GM12878 (cell line): Measurements from ENCODE around the gene ZFTA. TPM values are rescaled to one million over a fixed set of nuclear protein-coding genes. Genes with fewer than 3 reads are reported as not detected.
A peak's percentile ranks its signal among the peaks of the same experiment; 100 is the strongest.

Experiments
- BACH1 ChIP-seq: fragments of 450-650 bp; IDR thresholded peaks from 2 replicates; pipeline ENCODE4 v1.6.1; 2017; ENCODE audit warnings: mild to moderate bottlenecking, borderline replicate concordance
- BHLHE40 ChIP-seq, 2 experiments: fragments of 450-650 bp in 1 of 2; IDR thresholded peaks; 2 replicates each; pipeline ENCODE4 v1.6.1; 2011 to 2017; ENCODE audit warnings: low read depth in 2 of 2, borderline replicate concordance in 1 of 2, improper control_type of control experiment in 1 of 2, low read length in 1 of 2, mild to moderate bottlenecking in 1 of 2
- CBFB ChIP-seq: IDR thresholded peaks from 2 replicates; pipeline ENCODE4 v1.6.1; 2016; ENCODE audit warnings: antibody characterized with exemption, low read depth
- CHD4 ChIP-seq: fragments of 200-600 bp; sonication (generic); IDR thresholded peaks from 2 replicates; pipeline ENCODE4 v1.6.1; 2016; ENCODE audit warnings: mild to moderate bottlenecking
- EGR1 ChIP-seq, 2 experiments: IDR thresholded peaks; 1 replicate in 1 of 2; 2 replicates in 1 of 2; pipeline ENCODE4 v1.6.1; 2011 to 2012; ENCODE audit warnings: low read depth in 2 of 2, low read length in 2 of 2, borderline replicate concordance in 1 of 2, mild to moderate bottlenecking in 1 of 2, moderate library complexity in 1 of 2
- ELK1 ChIP-seq: IDR thresholded peaks from 2 replicates; pipeline ENCODE4 v1.6.1; 2012; ENCODE audit warnings: low read depth, low read length, improper control_type of control experiment
- EZH2 ChIP-seq: IDR thresholded peaks from 2 replicates; pipeline ENCODE4 v1.6.1; 2012; ENCODE audit warnings: low read depth, mild to moderate bottlenecking, control low read depth, inconsistent platforms, low read length, borderline replicate concordance; ENCODE audit not compliant: control insufficient read depth
- FOXM1 ChIP-seq: IDR thresholded peaks from 2 replicates; pipeline ENCODE4 v1.6.1; 2012; ENCODE audit warnings: low read depth, mild to moderate bottlenecking, inconsistent platforms, low read length, moderate library complexity
- GABPA ChIP-seq: IDR thresholded peaks from 2 replicates; pipeline ENCODE4 v1.6.1; 2014; ENCODE audit warnings: antibody characterized with exemption, low read depth, mild to moderate bottlenecking, inconsistent platforms
- GATAD2B ChIP-seq: fragments of 450-650 bp; conservative IDR thresholded peaks from 2 replicates; pipeline ENCODE4 v1.6.1; 2017; ENCODE audit warnings: low read depth, mild to moderate bottlenecking, moderate library complexity
- HDAC6 ChIP-seq: fragments of 200-600 bp; sonication (generic); IDR thresholded peaks from one replicate; pipeline ENCODE4 v1.8.0; 2017; ENCODE audit warnings: antibody characterized with exemption; ENCODE audit not compliant: unreplicated experiment
- HSF1 ChIP-seq: fragments of 150-350 bp; IDR thresholded peaks from 2 replicates; pipeline ENCODE4 v1.6.1; 2014; ENCODE audit warnings: mild to moderate bottlenecking, low read depth, low read length
- IKZF1 ChIP-seq: fragments of 450-650 bp; conservative IDR thresholded peaks from 2 replicates; pipeline ENCODE4 v1.6.1; 2017; ENCODE audit warnings: antibody characterized with exemption, mild to moderate bottlenecking
- JUNB ChIP-seq: IDR thresholded peaks from 2 replicates; pipeline ENCODE4 v1.6.1; 2016; ENCODE audit warnings: antibody characterized with exemption, mild to moderate bottlenecking
- JUND ChIP-seq: IDR thresholded peaks from 2 replicates; pipeline ENCODE4 v1.6.1; 2012; ENCODE audit warnings: low read depth, mild to moderate bottlenecking, low read length, improper control_type of control experiment, moderate library complexity
- KDM1A ChIP-seq: fragments of 200-600 bp; sonication (generic); IDR thresholded peaks from 2 replicates; pipeline ENCODE4 v1.6.1; 2016; ENCODE audit warnings: borderline replicate concordance
- MLLT1 ChIP-seq: fragments of 450-650 bp; IDR thresholded peaks from 2 replicates; pipeline ENCODE4 v1.6.1; 2016; ENCODE audit warnings: mild to moderate bottlenecking
- MTA3 ChIP-seq: IDR thresholded peaks from 2 replicates; pipeline ENCODE4 v1.6.1; 2012; ENCODE audit warnings: low read length, inconsistent platforms, borderline replicate concordance
- NFYA ChIP-seq: IDR thresholded peaks from 2 replicates; pipeline ENCODE4 v1.6.1; 2011; ENCODE audit warnings: low read depth, mild to moderate bottlenecking, low read length, improper control_type of control experiment, borderline replicate concordance
- NKRF ChIP-seq: fragments of 450-650 bp; conservative IDR thresholded peaks from 2 replicates; pipeline ENCODE4 v1.6.1; 2017; ENCODE audit warnings: mild to moderate bottlenecking, moderate library complexity
- NR2C1 ChIP-seq: fragments of 450-650 bp; IDR thresholded peaks from 2 replicates; pipeline ENCODE4 v1.6.1; 2017; ENCODE audit warnings: antibody characterized with exemption, mild to moderate bottlenecking, moderate library complexity
- RBBP5 ChIP-seq: fragments of 200-600 bp; sonication (generic); conservative IDR thresholded peaks from 2 replicates; pipeline ENCODE4 v1.6.1; 2016
- RUNX3 ChIP-seq: IDR thresholded peaks from 2 replicates; pipeline ENCODE4 v1.6.1; 2012; ENCODE audit warnings: low read length, inconsistent platforms
- SUZ12 ChIP-seq: fragments of 200-600 bp; sonication (generic); IDR thresholded peaks from one replicate; pipeline ENCODE4 v1.6.1; 2018; ENCODE audit warnings: antibody characterized with exemption, mild to moderate bottlenecking; ENCODE audit not compliant: unreplicated experiment
- polyA plus RNA-seq, 11 experiments: library from polyadenylated mRNA; depleted of rRNA in 4 of 11; unstranded in 6 of 11; stranded (reverse) in 5 of 11; fragments of >200 nt; fragmentation: Nextera tagmentation in 4 of 11; fragmentation: Illumina TruSeq in 1 of 11; extraction: Ambion mirVana in 4 of 11; extraction: Trizol in 1 of 11; gene quantifications; 1 replicate in 1 of 11; 2 replicates in 10 of 11; pipeline versions ENCODE4 v1.2.1 to v1.2.3, GENCODE V29; 2011 to 2016; ENCODE audit warnings: inconsistent platforms in 2 of 11, missing spikeins in 2 of 11, low read depth in 1 of 11
- total RNA-seq, 4 experiments: library from RNA; depleted of rRNA in 3 of 4; stranded (reverse); fragments of >200 nt in 3 of 4; fragmentation: Illumina TruSeq in 1 of 4; extraction: Trizol in 1 of 4; gene quantifications; 2 replicates each; pipeline versions ENCODE4 v1.2.1 to v1.2.3, GENCODE V29; 2013 to 2021

Gene ZFTA
- total and polyA plus RNA-seq, 10 of the 15 experiments (the other 5 are each of a cell fraction or from before 2014, with no cell fraction given) = 0.39 to 7.9 (median 2.2) TPM

GRCh38 chr11:63769042-63769713 is 603 bp upstream of the ZFTA start (continued):
- TF ChIP-seq NKRF (peak; percentile 45; the same call in 1 of the 2 replicates), SUZ12 (no peak), GABPA (no peak), NR2C1 (0 out of 2 replicates have a peak, but pooled peaks have one; percentile 9), MTA3 (no peak), BACH1 (peak; percentile 39; the same call in 1 of the 2 replicates), HDAC6 (no peak), KDM1A (no peak), CHD4 (no peak), MLLT1 (no peak), BHLHE40 (IDR thresholded peaks at IDR 0.05; ENCODE audit: borderline replicate concordance in 1 of 2, low read depth in 2 of 2, low read length in 1 of 2) (0 out of 4 replicates have a peak, but pooled peaks of 1 of the 2 experiments have one; percentile 15), JUNB (no peak), IKZF1 (peak; percentile 54), GATAD2B (peak; percentile 82), HSF1 (no peak), ELK1 (no peak), FOXM1 (no peak), RUNX3 (no peak), JUND (no peak), NFYA (no peak), EGR1 (IDR thresholded peaks at IDR 0.05; ENCODE audit: borderline replicate concordance in 1 of 2, low read depth in 2 of 2, low read length in 2 of 2) (peak in 1 of 2 experiments; percentile 26; a peak in 1 of 3 replicates), EZH2 (no peak), RBBP5 (no peak), CBFB (no peak)
